ENCODE data around the gene MFSD12. TPM values are rescaled to one million over a fixed set of nuclear protein-coding genes. Genes with fewer than 3 reads are reported as not detected.

The MFSD12 gene
- 76.9 and 84.6 TPM in 2 replicates for total RNA-seq

DNA sequence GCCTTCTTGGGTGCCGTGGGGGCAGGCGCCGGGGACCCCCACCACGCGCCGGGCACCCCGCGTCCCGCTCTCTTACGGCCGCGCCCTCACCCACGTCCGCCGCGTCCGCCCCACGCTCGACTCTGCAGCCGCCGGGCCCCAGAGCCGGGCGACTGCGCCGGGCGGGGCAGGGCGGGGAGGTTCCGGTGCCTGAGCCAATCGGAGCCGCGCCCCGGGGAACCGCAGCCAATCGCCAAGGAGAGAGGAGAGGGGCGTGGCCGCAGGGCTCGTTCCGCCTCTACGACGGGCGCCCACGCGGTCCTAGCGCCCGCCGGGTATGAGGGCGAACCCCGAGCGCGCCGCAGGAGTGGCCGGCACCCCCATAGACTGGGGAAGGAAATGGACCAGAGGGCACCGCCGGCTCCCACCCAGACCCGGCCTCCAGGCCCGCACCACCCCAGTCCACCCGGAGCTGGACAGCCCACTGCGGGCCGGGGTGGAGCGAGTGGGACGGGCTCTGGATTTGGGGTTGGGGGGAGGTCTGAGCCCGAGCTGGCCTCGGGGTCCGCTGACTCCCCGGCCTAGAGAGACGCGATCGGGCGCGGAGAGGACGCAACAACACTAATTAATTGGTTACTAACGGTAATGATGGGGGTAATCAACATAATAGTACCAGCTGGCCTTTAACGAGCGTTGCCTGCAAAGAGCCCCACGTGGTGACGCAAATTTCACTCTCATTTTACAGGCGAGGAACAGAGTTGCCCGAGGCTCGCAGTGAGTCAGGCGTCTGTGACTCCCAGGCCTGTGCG lies at the start of gene MFSD12:
Gene MFSD12 (minus strand): TSS at position 126 of the 788 bp plus-strand sequence. CDS start 183 bp downstream, outside the sequence.

DNA sequence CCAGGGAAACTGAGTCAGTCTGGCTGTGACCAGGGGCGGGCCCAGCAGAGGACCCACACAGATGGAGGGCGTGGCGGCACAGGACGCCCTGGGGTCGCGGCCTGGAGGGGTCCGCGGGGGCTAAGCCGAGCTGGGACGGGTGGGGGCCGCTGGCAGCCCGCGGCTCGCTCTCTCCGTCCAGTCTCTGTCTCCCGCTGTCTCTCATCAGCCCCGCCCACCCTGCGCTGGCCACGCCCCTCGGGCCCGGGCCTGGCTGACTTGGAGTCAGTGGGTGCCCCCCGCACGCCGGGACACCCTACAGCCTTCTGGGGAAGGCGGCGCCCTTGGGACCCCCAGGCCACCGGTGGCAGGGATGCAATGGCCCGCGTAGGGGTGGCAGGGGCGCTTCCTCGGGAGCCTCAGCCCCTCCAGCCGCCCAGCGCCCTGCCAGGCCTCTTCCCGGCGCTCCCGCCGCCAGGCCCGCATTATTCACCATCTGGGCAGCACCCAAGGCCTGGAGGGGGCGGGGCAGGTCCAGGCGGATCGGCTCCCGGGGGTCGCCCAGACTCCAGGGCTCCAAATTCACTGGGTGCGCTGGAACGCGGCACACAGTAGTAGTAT lies 49.4 kb upstream of the MFSD12 start, which contains the start of gene TBXA2R:
Gene TBXA2R (minus strand): TSS at position 186 of the 600 bp plus-strand sequence. CDS start 6,241 bp downstream, outside the sequence.

DNA sequence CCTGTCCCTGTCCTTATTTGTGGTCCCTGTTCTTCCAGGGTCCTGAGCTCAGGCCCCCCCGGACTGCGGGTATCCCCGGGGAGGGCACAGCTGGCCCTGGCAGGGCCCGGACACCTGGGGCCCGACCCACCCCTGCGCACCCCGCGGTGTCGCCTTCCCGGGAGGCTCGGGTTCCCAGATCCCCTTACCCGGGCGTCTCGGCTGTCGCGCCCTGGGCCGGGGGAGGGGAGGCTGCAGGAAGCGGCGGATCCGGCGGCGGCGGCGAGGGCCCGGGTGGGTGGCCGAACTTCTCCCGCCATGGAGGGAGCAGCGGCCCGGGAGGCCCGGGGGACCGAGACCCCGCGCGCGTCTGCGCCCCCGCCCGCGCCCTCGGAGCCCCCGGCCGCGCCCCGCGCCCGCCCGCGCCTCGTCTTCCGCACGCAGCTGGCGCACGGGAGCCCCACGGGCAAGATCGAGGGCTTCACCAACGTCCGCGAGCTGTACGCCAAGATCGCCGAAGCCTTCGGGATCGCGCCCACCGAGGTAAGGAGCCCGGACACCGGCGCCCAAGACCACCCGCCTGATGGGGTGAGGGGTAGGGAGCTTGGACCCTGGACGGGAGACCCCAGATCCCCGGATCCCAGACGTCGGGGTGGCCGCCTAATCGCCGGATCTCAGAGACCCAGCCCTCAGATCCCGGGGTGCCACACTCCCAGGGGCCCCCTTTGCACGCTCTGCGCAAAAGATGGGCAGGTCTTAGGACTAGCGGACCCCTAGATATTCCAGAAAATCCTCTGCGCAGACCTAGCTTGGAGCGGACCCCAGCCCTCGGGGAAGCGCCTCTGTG lies 28.1 kb upstream of the MFSD12 start, which contains the start of gene GIPC3:
Gene GIPC3 (plus strand): TSS at position 178 of the 826 bp plus-strand sequence. CDS start 120 bp downstream, at position 298.

DNA sequence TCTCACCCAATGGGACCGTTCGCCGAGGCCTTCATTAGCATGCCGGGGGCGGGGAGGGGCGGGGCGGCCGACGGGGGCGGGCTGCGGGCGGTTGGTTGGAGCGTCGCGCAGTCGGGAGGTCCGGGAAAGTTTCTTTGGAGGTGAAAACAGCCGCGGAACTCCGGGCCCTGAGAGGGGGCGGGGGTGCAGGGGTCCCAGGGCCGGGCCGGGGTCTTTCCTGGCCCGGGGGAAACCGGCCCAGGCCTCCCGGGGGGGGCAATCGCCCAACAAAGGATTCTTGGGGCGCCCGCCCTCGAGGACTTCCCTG lies 15.4 kb upstream of the MFSD12 start, which contains the start of gene HMG20B:
Gene HMG20B (plus strand): TSS at position 90 of the 307 bp plus-strand sequence. CDS start 366 bp downstream, outside the sequence.

DNA sequence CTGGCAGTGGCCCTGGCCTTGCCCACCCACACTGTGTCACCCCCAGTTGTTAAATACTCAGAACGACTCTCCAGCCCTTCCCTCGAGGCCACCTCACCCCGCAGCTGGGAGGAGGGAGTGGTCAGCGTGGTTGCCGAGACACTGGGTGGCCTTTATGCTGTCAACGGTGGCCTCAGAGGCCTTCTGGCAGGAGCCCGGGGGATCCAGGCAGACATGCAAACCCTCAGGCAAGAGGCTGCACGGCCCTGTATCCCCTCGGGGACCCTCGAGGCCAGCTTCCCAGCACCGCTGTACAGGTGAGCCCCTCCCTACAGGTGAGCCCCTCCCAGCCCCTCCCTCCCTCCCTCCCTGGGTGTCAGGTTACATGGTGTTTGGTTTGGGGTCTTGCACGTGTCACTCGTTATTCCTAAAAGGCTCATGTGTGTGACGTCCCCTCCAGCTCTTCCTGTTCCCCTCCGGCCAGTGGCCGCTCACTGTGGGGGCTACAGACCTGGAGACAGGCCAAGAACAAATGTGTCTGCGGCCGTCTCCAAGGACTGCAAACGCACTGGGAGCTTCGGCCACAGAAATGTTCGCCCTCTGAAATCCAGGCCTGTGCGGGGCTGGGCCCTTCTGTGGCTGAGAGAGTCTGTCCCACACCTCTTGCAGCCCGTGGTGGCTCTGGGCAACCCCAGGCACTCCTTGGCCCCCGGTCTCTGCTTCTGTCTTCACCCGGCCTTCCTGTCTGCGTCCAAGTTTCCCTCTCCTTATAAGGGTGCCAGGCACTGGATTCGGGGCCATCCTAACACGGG lies 18.2 kb downstream of the MFSD12 start, which contains the start of gene TEKTIP1:
Gene TEKTIP1 (plus strand): TSS at position 210 of the 791 bp plus-strand sequence. CDS start 4 bp downstream, at position 214.

DNA sequence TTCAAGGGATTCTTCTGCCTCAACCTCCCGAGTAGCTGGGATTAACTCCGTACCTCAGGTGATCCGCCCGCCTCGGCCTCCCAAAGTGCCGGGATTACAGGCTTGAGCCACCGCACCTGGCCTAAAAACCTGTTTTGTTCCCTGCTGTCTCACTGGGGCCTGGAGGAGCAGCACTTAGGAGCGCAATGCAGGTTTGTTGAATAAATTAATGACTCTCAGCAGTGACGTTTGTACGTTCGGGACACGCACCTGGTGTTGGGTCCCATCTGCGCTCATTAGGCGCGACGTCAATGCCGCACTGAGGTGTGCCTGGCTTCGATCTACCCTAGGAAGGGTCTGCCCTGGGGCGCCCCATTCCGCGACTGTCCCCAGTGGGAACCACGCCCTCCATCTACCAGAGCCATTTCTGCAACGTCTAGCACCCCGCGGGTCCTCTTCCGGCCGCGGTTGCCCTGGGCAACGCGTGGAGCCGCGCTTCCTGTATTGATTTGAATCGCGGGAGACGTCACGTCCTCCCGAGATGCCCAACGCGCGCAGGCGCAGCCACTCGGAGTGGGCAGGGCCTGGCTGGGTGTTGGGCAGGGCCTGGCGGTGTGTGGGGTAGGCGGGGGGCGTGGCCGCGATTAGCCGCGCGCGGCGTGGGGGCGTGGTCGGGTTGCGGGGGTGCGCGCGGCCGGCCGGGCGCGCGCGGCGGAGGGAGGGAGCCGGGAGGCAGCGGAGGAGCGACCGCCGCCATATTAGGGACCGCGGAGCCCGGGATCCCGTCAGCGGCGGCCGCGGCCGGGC lies 51.6 kb downstream of the MFSD12 start, which contains the start of gene FZR1:
Gene FZR1 (plus strand): TSS at position 714 of the 786 bp plus-strand sequence. CDS start 16,679 bp downstream, outside the sequence.

DNA sequence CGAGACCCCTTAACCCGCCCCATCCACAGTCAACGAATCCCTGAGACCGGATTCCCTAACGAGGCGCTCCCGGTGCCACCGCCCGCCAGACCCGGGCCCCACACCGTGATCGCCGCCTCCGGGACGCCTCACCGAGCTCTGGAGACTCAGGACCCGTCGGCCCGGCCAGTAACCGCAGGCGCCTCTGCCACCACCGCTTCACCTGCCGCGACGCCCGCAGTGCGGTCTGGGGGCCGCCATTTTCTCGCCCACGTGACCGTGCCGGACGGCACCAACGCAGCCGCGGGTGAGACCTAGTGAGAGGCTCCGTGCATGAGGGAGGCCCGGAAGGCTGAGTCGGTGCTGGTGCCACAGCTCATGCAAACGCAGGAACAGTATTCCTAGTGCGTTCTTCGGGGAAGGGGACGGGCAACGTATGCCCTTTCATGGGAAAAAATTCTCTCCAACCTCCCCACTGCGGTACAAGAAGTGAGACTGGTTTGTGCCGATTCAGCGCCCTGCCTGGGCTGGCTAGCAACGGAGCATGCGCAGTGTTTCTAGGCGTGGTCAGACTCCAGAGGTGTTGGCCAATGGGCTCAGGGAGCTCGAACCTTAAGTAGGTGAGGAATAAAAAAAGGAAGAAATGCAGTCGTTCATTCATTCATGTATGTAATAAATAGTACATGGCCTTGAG lies 56.8 kb downstream of the MFSD12 start, which contains the start of gene DOHH:
Gene DOHH (minus strand): TSS at position 246 of the 673 bp plus-strand sequence. CDS start 3,860 bp downstream, outside the sequence.

Other genes with a start within 250 kb of the MFSD12 start
- gene NFIC, start 191.0 kb downstream of the MFSD12 start, total RNA-seq, result 21.4 and 34.8 TPM in 2 replicates
- 0.14 TPM in 1 of 2 replicates, not detected in the other for gene SMIM24, start 77.1 kb downstream of the MFSD12 start, total RNA-seq
- gene SMIM44, start 74.1 kb downstream of the MFSD12 start, total RNA-seq, result not detected in 2 replicates
- 31.2 and 31.5 TPM in 2 replicates for gene DOHH, start 56.9 kb downstream of the MFSD12 start, total RNA-seq
- gene FZR1, start 51.3 kb downstream of the MFSD12 start, total RNA-seq, result 27.1 and 41.8 TPM in 2 replicates
- not detected in 2 replicates for gene TEKTIP1, start 18.4 kb downstream of the MFSD12 start, total RNA-seq
- gene HMG20B, start 15.4 kb upstream of the MFSD12 start, total RNA-seq, result 114 and 132 TPM in 2 replicates
- not detected in 2 replicates for gene GIPC3, start 27.9 kb upstream of the MFSD12 start, total RNA-seq
- gene TBXA2R, start 49.3 kb upstream of the MFSD12 start, total RNA-seq, result 0.49 TPM in 1 of 2 replicates, not detected in the other
- 31.7 and 37.0 TPM in 2 replicates for gene CACTIN, start 69.2 kb upstream of the MFSD12 start, total RNA-seq
- gene PIP5K1C, start 142.9 kb upstream of the MFSD12 start, total RNA-seq, result 10.8 and 16.0 TPM in 2 replicates
- 7.5 and 10.6 TPM in 2 replicates for gene TJP3, start 150.8 kb upstream of the MFSD12 start, total RNA-seq
- 13.0 and 22.3 TPM in 2 replicates for gene APBA3, start 204.1 kb upstream of the MFSD12 start, total RNA-seq
- 57.3 and 99.0 TPM in 2 replicates for gene MRPL54, start 205.1 kb upstream of the MFSD12 start, total RNA-seq
- gene RAX2, start 214.6 kb upstream of the MFSD12 start, total RNA-seq, result not detected in 2 replicates
- not detected in 2 replicates for gene MATK, start 228.8 kb upstream of the MFSD12 start, total RNA-seq